Left hindlimb (tissue), 1 donor: ENCODE results near the gene C1QA.

ENCODE experiments used
- DNase-seq: peaks from one replicate; pipeline ENCODE4 v3.0.0-alpha.2; 2018

The C1QA gene

GRCh38 chr1:22612671-22613571 lies 23.5 kb upstream of the C1QA start:
- no peak for DNase-seq

- DNase-seq = no peak
Observed at GRCh38 chr1:22613572-22613918, 22.9 kb upstream of the C1QA start.

- DNase-seq = no peak
Observed at GRCh38 chr1:22613951-22614350, 22.5 kb upstream of the C1QA start.

GRCh38 chr1:22615886-22616285 lies 20.5 kb upstream of the C1QA start:
- no peak for DNase-seq

- DNase-seq = no peak
Observed at GRCh38 chr1:22616571-22616970, 19.9 kb upstream of the C1QA start.

- no peak for DNase-seq
Observed at GRCh38 chr1:22618056-22618455, 18.4 kb upstream of the C1QA start.

- DNase-seq = no peak
Observed at GRCh38 chr1:22619252-22619651, 17.2 kb upstream of the C1QA start.

- no peak for DNase-seq
Observed at GRCh38 chr1:22619798-22620197, 16.6 kb upstream of the C1QA start.

GRCh38 chr1:22621761-22622160 lies 14.7 kb upstream of the C1QA start:
- DNase-seq = no peak

GRCh38 chr1:22625262-22625925 lies 11.0 kb upstream of the C1QA start:
- no peak for DNase-seq

- no peak for DNase-seq
Observed at GRCh38 chr1:22626237-22627157, 9.9 kb upstream of the C1QA start.

- DNase-seq = no peak
Observed at GRCh38 chr1:22627331-22627730, 9.1 kb upstream of the C1QA start.

- DNase-seq = no peak
Observed at GRCh38 chr1:22628698-22629444, 7.6 kb upstream of the C1QA start.

GRCh38 chr1:22629886-22630285 lies 6.5 kb upstream of the C1QA start:
- no peak for DNase-seq

- DNase-seq = no peak
Observed at GRCh38 chr1:22633697-22634463, 2.5 kb upstream of the C1QA start.

- no peak for DNase-seq
Observed at GRCh38 chr1:22635436-22635835, 992 bp upstream of the C1QA start.

- DNase-seq = no peak
Observed at GRCh38 chr1:22636927-22637326, 499 bp downstream of the C1QA start.

GRCh38 chr1:22637907-22638445 lies 1.5 kb downstream of the C1QA start:
- DNase-seq = no peak

- DNase-seq = no peak
Observed at GRCh38 chr1:22638476-22639234, 2.2 kb downstream of the C1QA start.

- no peak for DNase-seq
Observed at GRCh38 chr1:22639286-22639685, 2.9 kb downstream of the C1QA start.

- DNase-seq = no peak
Observed at GRCh38 chr1:22641247-22641646, 4.8 kb downstream of the C1QA start.
